ENCODE measurements around the gene PTGER1.

Gene PTGER1

GRCh38 chr19:14439014-14439413, 36.1 kb downstream of the PTGER1 start:
- DNase-seq, result no peak

GRCh38 chr19:14437578-14438140, 37.5 kb downstream of the PTGER1 start:
- DNase-seq, result no peak

GRCh38 chr19:14435320-14436050, 39.7 kb downstream of the PTGER1 start:
- no peak for DNase-seq

DNA sequence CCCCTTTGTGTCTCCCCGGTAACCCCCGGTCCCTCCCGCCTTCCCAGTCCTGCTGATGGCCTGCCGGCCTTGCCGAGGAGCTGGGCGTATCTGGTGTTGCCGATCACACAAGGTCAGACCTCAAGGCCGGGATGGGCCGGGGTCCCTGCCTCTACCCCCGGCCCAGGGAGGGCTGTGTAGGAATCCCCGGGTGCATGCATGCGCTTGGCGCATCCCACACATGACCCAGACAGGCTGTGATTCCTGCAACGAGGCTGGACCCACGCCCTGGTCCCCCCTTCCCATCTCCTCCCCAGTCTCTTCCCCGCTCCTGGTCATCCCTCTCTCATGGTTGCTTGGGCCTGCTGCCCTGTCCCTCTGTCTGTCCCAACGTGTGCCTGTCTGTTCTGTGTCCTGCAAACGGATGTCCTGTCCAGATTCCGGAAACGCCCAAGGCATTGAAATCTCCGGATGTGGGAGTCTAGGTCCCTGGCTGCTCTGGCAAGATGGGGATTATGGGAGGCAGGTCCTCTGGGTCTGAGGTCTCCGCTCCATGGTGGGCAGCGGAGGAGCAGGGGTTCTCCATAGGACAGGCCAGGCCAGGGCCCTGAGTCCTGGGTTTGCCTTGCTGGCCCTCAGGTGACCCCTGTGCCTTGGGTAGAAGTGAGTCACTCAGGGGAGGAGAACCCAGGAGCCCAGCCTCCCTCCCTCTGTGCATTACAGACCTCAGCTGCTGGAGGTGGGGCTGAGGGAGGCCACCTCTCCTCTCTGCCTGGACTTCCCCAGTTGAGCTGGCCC, 40.4 kb downstream of the PTGER1 start:
- peak; percentile 70 for DNase-seq

- peak; percentile 54 for DNase-seq
These were observed 41.3 kb downstream of the PTGER1 start for GRCh38 chr19:14433554-14434501.

DNA sequence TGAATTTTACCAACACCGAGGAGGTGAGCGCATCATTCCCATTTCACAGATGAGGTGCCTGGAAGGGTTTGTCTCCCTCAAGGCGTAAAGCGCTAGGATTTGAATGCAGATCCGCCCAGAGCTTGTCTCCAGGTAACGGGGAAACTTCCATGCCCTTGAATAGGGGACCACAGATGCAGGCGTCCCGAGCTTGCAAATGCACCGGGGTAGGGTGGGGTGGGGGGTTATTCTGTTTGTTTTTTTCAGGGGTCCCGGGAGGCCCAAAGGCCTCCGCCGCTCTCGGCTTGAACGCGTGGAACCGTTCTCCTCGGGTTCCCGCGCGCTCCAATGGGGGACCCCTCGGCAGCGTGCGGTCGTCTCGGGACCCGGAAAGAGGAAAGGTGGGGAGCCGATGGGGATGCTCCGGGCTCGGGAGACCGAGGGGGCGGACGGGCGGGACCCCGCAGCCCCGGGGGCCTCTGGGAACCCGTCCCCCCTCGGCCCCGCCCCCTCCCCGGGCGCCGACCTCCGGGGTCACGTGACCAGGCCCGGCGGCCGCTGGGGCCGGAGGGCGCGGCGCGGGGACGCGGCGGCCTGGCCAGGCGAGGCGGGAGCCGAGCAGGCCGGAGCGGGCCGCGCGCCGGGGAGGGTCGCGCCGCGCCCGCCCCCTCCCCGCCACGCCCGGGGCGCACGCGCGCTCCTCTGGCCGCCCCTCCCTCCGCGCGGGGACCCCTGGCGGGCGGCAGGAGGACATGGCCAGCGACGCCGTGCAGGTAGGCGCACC, 42.2 kb downstream of the PTGER1 start, which contains the start of gene PKN1:
Gene PKN1, plus strand, starts transcription at position 516 of the 763 bp plus-strand sequence. Its CDS starts 216 bp downstream, at position 732.
- peak; percentile 41 for DNase-seq

GRCh38 chr19:14430712-14431111, 44.4 kb downstream of the PTGER1 start:
- DNase-seq, result no peak

- DNase-seq, result no peak
These were observed 46.2 kb downstream of the PTGER1 start for GRCh38 chr19:14428882-14429416.

DNA sequence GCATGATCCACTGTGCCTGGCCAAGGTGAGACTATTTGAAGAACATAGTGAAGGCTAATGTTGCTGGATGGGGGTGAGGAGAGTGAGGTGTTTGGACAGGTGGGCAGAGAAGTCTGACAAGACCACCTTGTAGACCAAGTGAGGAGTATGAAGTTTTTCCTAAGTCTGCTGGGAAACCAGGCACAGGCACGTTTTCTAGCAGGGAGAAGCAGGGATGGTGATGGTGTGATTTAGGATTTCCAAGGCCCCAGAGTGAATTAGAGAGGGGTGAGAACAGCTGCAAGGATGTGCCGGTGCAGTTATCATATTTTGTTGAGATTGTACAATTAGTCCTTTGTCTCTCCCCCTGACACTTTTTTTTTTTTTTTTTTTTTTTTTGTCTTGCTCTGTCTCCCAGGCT, 47.7 kb downstream of the PTGER1 start:
- no peak for DNase-seq

DNA sequence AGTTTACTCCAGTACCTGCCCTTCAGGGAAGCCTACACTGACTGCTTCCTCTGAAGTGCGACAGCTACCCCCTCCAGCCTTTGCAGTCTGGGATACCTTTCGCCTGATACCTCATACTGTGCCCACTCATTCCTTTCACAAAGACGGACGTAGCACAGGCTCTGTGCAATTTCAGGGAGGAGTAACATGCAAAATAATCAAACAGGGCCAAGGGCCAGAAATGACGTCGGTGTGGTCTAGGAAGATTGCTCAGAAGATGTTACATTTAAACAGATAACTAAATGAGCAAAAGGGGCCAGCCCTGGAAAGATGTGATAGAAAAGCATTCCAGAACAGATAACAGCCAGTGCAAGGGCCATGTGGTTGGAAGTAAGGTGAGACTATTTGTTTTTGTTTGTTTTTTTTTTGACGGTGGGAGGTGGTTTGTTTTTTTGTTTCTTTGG, 49.4 kb downstream of the PTGER1 start:
- no peak for DNase-seq
